Activated gamma-delta T cell (primary cell): ENCODE data around the gene FANCF.
"Not testable (repeated sequence)": the region's sequence is repeated elsewhere in the genome, so short reads cannot be mapped to it uniquely, and the experiment has no call there.

Experiments used
- DNase-seq: peaks from one replicate; lab custom pipeline; 2025; lab: John Stamatoyannopoulos, UW
- total RNA-seq, 2 donors: gene quantifications; one replicate each; lab custom pipeline; 2026; lab: John Stamatoyannopoulos, UW

FANCF gene
- total RNA-seq: 34.5 to 46.3 reads per million in 2 donors

- peak; percentile 45 for DNase-seq
These were observed at the start of gene FANCF for GRCh38 chr11:22625448-22626287. TSS of gene FANCF (minus strand) at chr11:22625823. CDS start at chr11:22625810, 13 bp downstream.

DNA sequence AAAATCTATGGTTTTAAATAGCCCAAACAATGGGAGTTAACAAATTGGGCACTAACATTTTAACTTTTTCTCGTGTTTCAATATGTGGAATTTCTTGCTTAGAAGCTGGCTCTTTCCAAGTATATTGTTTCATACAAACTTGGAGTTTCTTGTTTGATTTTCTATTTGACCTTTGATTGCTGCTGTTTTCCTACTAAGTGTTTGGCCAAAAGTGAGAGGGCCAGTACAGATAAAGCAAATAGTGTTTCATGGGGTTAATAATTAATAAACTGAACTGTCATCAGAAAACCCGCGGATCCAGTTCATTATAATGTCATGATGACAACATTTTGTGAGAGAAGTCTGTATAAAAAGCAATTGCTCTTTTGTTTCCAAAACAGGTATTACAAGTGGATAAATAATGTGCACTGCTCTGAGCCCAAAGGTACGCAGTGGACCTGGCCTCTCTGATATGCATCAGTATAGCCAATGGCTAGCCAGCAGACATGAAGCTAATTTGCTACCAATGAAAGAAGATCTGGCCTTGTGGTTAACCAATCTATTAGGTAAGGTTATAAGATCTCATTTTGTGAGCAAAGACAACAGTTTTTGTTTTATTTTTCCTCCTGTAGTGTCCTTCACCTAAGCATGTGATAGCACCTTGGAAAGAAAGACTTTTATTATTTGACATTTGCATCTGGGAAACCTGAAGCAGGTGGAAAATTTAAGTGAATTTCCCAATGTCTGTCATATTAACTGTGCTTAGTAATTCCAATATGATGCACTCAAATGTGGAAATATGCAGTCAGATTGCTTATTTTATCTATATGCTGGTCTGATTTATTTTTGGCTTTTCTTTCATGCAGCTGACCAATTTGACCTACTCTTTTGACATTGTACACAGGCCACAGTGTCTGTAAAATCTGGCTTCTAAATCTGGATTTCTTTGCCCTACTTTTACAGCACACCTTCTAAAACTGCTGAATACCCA lies 49.1 kb upstream of the FANCF start:
- no peak for DNase-seq

DNA sequence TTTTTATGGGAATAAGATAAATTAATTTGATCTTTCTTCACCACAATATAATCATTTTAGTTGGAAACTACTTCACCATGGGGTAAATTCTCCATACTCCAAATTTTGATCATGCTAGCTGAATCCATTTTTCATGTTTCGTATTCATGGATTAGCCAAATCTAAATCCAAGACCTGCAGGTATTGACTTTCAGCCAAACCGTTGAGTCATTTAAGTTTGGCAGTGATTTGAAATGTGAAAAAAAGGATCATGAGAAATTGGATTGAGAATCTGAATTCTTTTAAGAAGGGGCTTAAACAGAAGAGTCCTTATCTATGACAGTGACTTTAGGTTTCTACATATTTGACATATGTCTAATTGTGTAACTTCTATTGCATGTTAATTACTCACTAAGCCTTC lies 46.1 kb upstream of the FANCF start:
- no peak for DNase-seq

- no peak for DNase-seq
These were observed 45.2 kb upstream of the FANCF start for GRCh38 chr11:22670830-22671229.

- no peak for DNase-seq
These were observed 43.7 kb upstream of the FANCF start for GRCh38 chr11:22669368-22669767.

- no peak for DNase-seq
These were observed 42.6 kb upstream of the FANCF start for GRCh38 chr11:22668005-22668796.

DNA sequence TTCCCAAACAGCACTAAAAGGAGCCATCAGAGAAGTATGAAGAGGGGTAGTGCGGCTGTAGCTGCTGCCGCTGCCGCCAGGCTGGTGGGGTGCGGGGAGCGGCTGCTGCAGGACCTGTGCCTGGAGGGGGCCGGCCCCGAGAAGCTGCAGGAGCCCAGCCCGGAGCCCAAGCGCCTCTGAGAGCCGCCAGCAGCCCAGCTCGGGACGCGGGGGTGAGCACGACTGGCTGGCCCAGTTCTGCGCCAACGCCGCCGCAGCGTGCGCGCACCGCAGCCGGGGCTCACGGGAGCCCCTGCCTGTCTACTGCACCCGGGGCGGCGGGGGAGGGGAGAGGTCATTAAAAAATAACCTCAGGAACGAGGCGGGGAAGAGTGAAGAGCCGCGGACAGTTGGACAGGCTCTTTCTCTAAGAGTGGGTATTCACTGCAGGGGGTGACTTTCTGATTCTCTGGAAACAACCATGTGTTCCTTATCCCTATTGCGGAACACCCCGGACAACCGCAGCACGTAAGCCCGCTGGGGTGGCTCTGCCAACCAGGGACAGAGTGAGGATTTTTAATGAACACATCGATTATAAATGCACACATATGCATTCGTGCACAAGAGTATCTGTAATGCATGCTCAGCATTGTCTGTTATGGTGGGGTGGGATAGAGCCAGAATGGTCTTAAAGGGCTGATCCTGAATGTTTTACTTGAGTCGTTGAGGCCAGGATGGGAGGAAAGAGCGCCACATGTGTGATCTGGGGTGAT lies 41.2 kb upstream of the FANCF start:
- DNase-seq: no peak

- DNase-seq: no peak
These were observed 40.7 kb upstream of the FANCF start, which contains the start of gene GAS2 for GRCh38 chr11:22666325-22666687. TSS of gene GAS2 (plus strand) at chr11:22666611. CDS start at chr11:22674870, 8,259 bp downstream.

GRCh38 chr11:22659783-22660182 lies 34.2 kb upstream of the FANCF start:
- no peak for DNase-seq

- no peak for DNase-seq
These were observed 31.6 kb upstream of the FANCF start for GRCh38 chr11:22657101-22657694.

DNA sequence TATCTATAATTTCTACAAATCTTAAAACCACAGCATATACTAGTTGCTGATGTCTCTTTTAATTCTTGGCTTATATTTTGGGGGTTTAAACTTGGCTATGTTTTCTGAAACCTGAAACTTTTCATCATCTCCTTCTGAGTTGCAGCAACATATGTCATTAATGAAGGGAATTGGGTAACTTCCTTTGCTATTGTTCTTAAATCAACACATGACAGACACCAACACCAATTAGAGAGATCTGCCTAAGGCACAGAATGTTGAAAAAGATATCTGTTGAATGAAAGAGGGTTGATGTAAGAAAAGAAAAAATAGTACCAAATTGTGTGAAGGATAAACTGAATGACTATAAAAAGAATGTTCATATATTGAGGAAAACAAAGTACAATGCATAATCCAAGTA lies 30.5 kb upstream of the FANCF start:
- DNase-seq: no peak

GRCh38 chr11:22652346-22652745 lies 26.7 kb upstream of the FANCF start:
- DNase-seq: not testable (repeated sequence)

GRCh38 chr11:22641559-22641958 lies 15.9 kb upstream of the FANCF start:
- DNase-seq: no peak

- no peak for DNase-seq
These were observed 15.2 kb upstream of the FANCF start for GRCh38 chr11:22640862-22641261.

DNA sequence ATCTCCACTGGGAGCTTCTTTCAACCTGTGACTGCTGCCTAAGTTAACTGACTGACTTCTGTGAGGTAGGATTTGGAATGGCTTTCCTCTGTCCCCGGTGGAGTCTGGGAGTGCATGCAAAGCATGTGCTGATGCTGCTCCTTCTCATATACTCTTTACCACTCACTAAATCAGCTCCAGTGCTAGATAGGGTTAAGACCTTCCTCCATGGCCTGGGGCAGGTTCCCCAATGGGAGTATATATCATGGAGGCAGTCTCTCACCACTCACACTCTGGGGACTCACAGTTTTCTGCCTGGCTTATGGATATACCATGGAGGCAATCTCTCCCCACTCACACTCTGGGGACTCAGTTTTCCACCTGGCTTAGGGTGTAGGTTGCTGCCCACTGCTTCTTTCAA lies 10.1 kb upstream of the FANCF start:
- no peak for DNase-seq

DNA sequence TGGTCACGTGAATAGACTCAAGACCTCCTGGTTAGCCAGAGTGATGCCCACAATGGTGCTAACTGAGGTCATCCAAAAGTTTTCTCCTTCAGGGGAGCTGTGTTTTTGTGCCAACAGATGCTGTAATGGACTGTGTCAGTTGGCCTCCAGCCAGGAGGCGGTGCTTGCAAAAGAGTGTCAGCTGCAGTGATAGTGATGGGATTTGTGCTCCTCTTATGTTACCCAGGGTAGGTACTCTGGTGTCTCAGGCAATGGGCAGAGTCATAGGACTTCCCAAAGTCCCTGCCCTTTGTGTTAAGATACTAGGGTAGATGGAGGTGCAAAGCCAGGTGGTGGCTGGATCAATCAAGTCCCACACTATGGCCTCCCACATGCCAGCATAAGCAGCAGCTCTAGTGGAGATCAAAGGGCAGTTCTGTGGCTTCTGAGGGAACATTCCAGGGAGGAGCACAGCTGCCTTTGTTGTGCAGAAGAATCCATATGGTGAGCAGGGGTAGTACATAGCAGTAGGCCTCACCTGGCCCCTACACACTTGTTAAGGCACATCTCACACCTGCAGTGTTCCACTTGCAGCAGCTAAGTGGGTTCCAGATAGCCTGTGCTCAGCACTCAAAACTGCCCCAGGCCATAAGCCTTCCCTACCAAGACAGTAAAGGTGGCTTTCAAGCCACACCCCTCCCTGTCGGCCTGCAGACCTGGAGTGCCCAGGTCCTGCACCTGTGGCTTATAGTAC lies 9.4 kb upstream of the FANCF start:
- DNase-seq: no peak

DNA sequence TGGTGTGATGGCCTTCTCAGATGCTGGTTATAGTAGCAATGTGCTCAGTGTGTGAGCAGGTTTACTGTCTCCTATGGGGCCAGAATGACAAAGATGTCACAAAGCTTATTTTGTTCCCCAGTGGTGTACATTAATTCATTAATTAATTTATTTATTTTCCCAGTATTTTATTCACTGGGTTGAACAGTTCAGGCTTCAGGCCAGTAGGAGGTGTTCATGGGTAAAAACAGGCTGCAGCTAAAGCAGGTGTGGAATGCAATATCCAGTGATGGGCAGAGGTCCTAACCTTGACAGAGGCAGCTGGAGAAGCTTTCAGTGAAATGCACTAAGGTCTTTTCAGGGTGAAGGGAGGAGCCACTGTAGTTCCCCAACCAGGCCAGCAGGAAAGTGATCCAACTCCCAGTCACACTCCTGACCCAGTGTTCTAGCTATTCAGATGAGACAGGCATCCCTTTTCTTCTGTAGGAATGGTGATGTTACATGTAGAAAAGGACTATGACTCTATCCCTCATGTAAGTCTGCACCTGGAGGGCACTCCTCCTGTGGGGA lies 7.8 kb upstream of the FANCF start:
- no peak for DNase-seq

DNA sequence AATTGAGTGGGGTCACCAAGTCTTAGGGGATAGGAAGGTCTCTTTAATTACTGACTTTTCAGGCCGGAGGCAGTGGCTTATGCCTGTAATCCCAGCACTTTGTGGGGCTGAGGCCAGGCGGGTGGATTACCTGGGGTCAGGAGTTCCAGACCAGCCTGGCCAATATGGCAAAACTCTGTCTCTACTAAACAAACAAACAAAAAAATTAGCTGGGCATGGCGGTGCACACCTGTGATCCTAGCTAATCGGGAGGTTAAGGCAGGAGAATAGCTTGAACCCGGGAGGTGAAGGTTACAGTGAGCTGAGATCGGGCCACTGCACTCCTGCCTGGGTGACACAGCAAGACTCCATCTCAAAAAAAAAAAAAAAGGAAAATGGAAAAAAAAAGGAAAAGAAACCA lies 1.8 kb upstream of the FANCF start:
- DNase-seq: no peak

- DNase-seq: no peak
These were observed 1.1 kb upstream of the FANCF start for GRCh38 chr11:22626573-22627239.
